Stimulated activated CD8-positive, alpha-beta memory T cell treated with anti-CD3 and anti-CD28 coated beads, Interleukin-4, amount 100 ng/mL, for 24 hours (primary cell): ENCODE results near the gene GJA1.
"Not testable (repeated sequence)": the region's sequence is repeated elsewhere in the genome, so short reads cannot be mapped to it uniquely, and the experiment has no call there.

Experiments
- DNase-seq: peaks from one replicate; pipeline ENCODE4 v3.0.0-alpha.2; 2020; ENCODE audit warnings: low read depth

Gene GJA1

GRCh38 chr6:121436960-121437850, 1.8 kb downstream of the GJA1 start:
- peak; percentile 3 for DNase-seq

- no peak for DNase-seq
These were observed 2.6 kb downstream of the GJA1 start for GRCh38 chr6:121437851-121438651.

GRCh38 chr6:121438869-121439268, 3.4 kb downstream of the GJA1 start:
- DNase-seq, result no peak

- no peak for DNase-seq
These were observed 4.0 kb downstream of the GJA1 start for GRCh38 chr6:121439475-121439874.

- no peak for DNase-seq
These were observed 4.5 kb downstream of the GJA1 start for GRCh38 chr6:121439926-121440325.

GRCh38 chr6:121441477-121441876, 6.0 kb downstream of the GJA1 start:
- no peak for DNase-seq

- DNase-seq, result no peak
These were observed 7.1 kb downstream of the GJA1 start for GRCh38 chr6:121442576-121442975.

- DNase-seq, result no peak
These were observed 8.6 kb downstream of the GJA1 start for GRCh38 chr6:121443971-121444541.

GRCh38 chr6:121446705-121447104, 11.3 kb downstream of the GJA1 start:
- DNase-seq, result not testable (repeated sequence)

- not testable (repeated sequence) for DNase-seq
These were observed 12.3 kb downstream of the GJA1 start for GRCh38 chr6:121447746-121448145.

- not testable (repeated sequence) for DNase-seq
These were observed 13.1 kb downstream of the GJA1 start for GRCh38 chr6:121448528-121448927.

- DNase-seq, result no peak
These were observed 13.9 kb downstream of the GJA1 start for GRCh38 chr6:121449331-121449730.

GRCh38 chr6:121450242-121450641, 14.8 kb downstream of the GJA1 start:
- no peak for DNase-seq

GRCh38 chr6:121451250-121451649, 15.8 kb downstream of the GJA1 start:
- DNase-seq, result no peak

- DNase-seq, result no peak
These were observed 17.7 kb downstream of the GJA1 start for GRCh38 chr6:121453191-121453590.

GRCh38 chr6:121460170-121460569, 24.7 kb downstream of the GJA1 start:
- DNase-seq, result no peak

GRCh38 chr6:121463087-121463486, 27.6 kb downstream of the GJA1 start:
- DNase-seq, result no peak

GRCh38 chr6:121465101-121465500, 29.7 kb downstream of the GJA1 start:
- no peak for DNase-seq

GRCh38 chr6:121479486-121480098, 44.1 kb downstream of the GJA1 start:
- no peak for DNase-seq

GRCh38 chr6:121480099-121480713, 44.8 kb downstream of the GJA1 start:
- DNase-seq, result no peak

- no peak for DNase-seq
These were observed 46.7 kb downstream of the GJA1 start for GRCh38 chr6:121482004-121482693.
